ENCODE results near the gene MYO5A. TPM values are rescaled to one million over a fixed set of nuclear protein-coding genes. Genes with fewer than 3 reads are reported as not detected.

MYO5A gene
- total and polyA plus RNA-seq, 9 of the 15 experiments (the other 6 are each of a cell fraction or from before 2014, with no cell fraction given), result 0.03 to 0.82 (median 0.40) TPM

GRCh38 chr15:52261026-52261425, 267.7 kb downstream of the MYO5A start:
- no peak for DNase-seq (ENCODE audit: extremely low read depth in 1 of 4, low spot score in 3 of 4)
- Histone ChIP-seq H4K20me1 (replicated peaks; ENCODE audit: control insufficient read depth, insufficient read depth, low read length) (peaks cover 3% of the 10 kb centered on the region; the same call in 1 of the 2 replicates), H3K9me1 (ENCODE audit: control insufficient read depth, insufficient read depth, low read length) (no peaks in the 10 kb centered on the region), H3K79me2 (ENCODE audit: control insufficient read depth, insufficient read depth, low read length) (no peaks in the 10 kb centered on the region), H3K4me1 (replicated peaks in 1 of 2; ENCODE audit: control insufficient read depth in 2 of 2, insufficient read depth in 2 of 2, low read length in 2 of 2) (no peaks in the 10 kb centered on the region; a peak in 1 of 5 replicates), H3K27me3 (ENCODE audit: control insufficient read depth in 2 of 2, insufficient read depth in 2 of 2, low read length in 2 of 2) (peaks cover 21 to 56% of the 10 kb centered on the region in 2 experiments; a peak in 4 of 5 replicates), H3K4me2 (ENCODE audit: insufficient read depth, low read length) (no peak overlapping the region), H3K27ac (ENCODE audit: extremely low read depth, low read depth, low read length) (no peak overlapping the region), H2AFZ (ENCODE audit: low read depth, low read length) (no peak overlapping the region), H3K4me3 (no peak overlapping the region), H3K9ac (ENCODE audit: insufficient read depth in 1 of 2, low read depth in 2 of 2, low read length in 2 of 2) (no peak overlapping the region; a peak in 1 of 4 replicates), H3K9me3 (replicated peaks; ENCODE audit: control insufficient read depth, insufficient read depth, low read depth, low read length) (no peaks in the 10 kb centered on the region), H3K36me3 (ENCODE audit: control insufficient read depth, insufficient read depth, low read length) (no peaks in the 10 kb centered on the region)
- no peak for FAIRE-seq
- ATAC-seq, result no peak
- in situ Hi-C loops (cut with MboI), result loop anchor here (25.0 kb wide), 1 partner anchor 926 kb away; no protein-coding TSS in a partner anchor
- BruUV-seq (replicated peaks), result no TSS peak
- TF ChIP-seq CBFA2T3 (IDR thresholded peaks at IDR 0.05), result no peak
- intact Hi-C loops (cut with micrococcal nuclease), result no loop called here
- ChIA-PET POLR2A (interaction anchor here (0.8 kb wide), 1 partner anchor 14 kb away, joined by 4 read pairs; no protein-coding TSS in a partner anchor), CTCF (ENCODE audit: low intra/inter-chr PET ratio) (no interaction called here)
- WGBS (ENCODE audit: insufficient coverage, low coverage, missing lambda C conversion rate), result 0% methylated on average over 10 of the region's 10 CpGs

- no peak for TF ChIP-seq ZNF511 (CRISPR knock-in tag; IDR thresholded peaks at IDR 0.05)
- no peak for TF ChIP-seq TEAD2 (tag; IDR thresholded peaks at IDR 0.05)
- no peak for TF ChIP-seq HBP1 (CRISPR knock-in tag; IDR thresholded peaks at IDR 0.05)
- TF ChIP-seq SMAD4 (CRISPR knock-in tag; conservative IDR thresholded peaks at IDR 0.05), result no peak
- Histone ChIP-seq H3K9me1 (ENCODE audit: control insufficient read depth, insufficient read depth, low read length) (no peaks in the 10 kb centered on the region), H2AFZ (ENCODE audit: low read depth, low read length) (no peak overlapping the region), H3K27me3 (ENCODE audit: control insufficient read depth in 2 of 2, insufficient read depth in 2 of 2, low read length in 2 of 2) (peaks cover 20 to 52% of the 10 kb centered on the region in 2 experiments; a peak in 4 of 5 replicates), H3K79me2 (ENCODE audit: control insufficient read depth, insufficient read depth, low read length) (no peaks in the 10 kb centered on the region), H3K9me3 (replicated peaks; ENCODE audit: control insufficient read depth, insufficient read depth, low read depth, low read length) (no peaks in the 10 kb centered on the region), H3K36me3 (ENCODE audit: control insufficient read depth, insufficient read depth, low read length) (no peaks in the 10 kb centered on the region), H3K9ac (ENCODE audit: insufficient read depth in 1 of 2, low read depth in 2 of 2, low read length in 2 of 2) (no peak overlapping the region), H4K20me1 (replicated peaks; ENCODE audit: control insufficient read depth, insufficient read depth, low read length) (peaks cover 5% of the 10 kb centered on the region; the same call in 1 of the 2 replicates), H3K27ac (ENCODE audit: extremely low read depth, low read depth, low read length) (no peak overlapping the region), H3K4me1 (replicated peaks in 1 of 2; ENCODE audit: control insufficient read depth in 2 of 2, insufficient read depth in 2 of 2, low read length in 2 of 2) (no peaks in the 10 kb centered on the region; a peak in 1 of 5 replicates), H3K4me2 (ENCODE audit: insufficient read depth, low read length) (no peak overlapping the region), H3K4me3 (no peak overlapping the region)
- in situ Hi-C loops (cut with MboI), result loop anchor here (25.0 kb wide), 1 partner anchor 928 kb away; no protein-coding TSS in a partner anchor
- no peak for FAIRE-seq
- BruUV-seq (replicated peaks), result no TSS peak
- 2% methylated on average over 4 of the region's 4 CpGs for WGBS (ENCODE audit: insufficient coverage, low coverage, missing lambda C conversion rate)
- intact Hi-C loops (cut with micrococcal nuclease), result loop anchor here (5.0 to 10.0 kb wide), 2 partner anchors 73 to 205 kb away; no protein-coding TSS in a partner anchor
- ChIA-PET CTCF (ENCODE audit: low intra/inter-chr PET ratio) (no interaction called here), POLR2A (no interaction called here)
- DNase-seq (ENCODE audit: extremely low read depth in 1 of 4, low spot score in 3 of 4), result no peak
- no peak for ATAC-seq
These were observed 269.2 kb downstream of the MYO5A start for GRCh38 chr15:52259503-52259902.

Measured in K562 (cell line).